GM23338 (cell line): Measurements from ENCODE around the gene FAM227B. TPM values are rescaled to one million over a fixed set of nuclear protein-coding genes. Genes with fewer than 3 reads are reported as not detected.

Source experiments
- ATAC-seq: fragments of 200-7000 bp; cut with Tn5 transposase; 3 replicates; pipeline ENCODE4 v1.9.1; 2020
- DNase-seq: peaks from one replicate; pipeline ENCODE4 v3.0.0-alpha.2; 2015; ENCODE audit warnings: low spot score
- H2AFZ ChIP-seq: fragments of 200-600 bp; sonication (generic); 2 replicates; pipeline ENCODE4 v1.8.0; 2016; ENCODE audit warnings: antibody characterized with exemption, mild to moderate bottlenecking, moderate library complexity
- H3F3A ChIP-seq: fragments of 200-600 bp; sonication (generic); replicated peaks from 2 replicates; pipeline ENCODE4 v1.8.0; 2017; ENCODE audit warnings: antibody characterized with exemption, mixed run types, low read depth
- H3K27ac ChIP-seq: fragments of 200-600 bp; sonication (generic); 2 replicates; pipeline ENCODE4 v1.6.1; 2016; ENCODE audit warnings: low read depth
- H3K27me3 ChIP-seq: fragments of 200-600 bp; sonication (generic); 2 replicates; pipeline ENCODE4 v1.8.0; 2016; ENCODE audit warnings: mild to moderate bottlenecking, mixed run types, moderate library complexity; ENCODE audit not compliant: insufficient read depth
- H3K36me3 ChIP-seq: fragments of 200-600 bp; sonication (generic); 2 replicates; pipeline ENCODE4 v1.8.0; 2016; ENCODE audit warnings: mild to moderate bottlenecking; ENCODE audit not compliant: insufficient read depth
- H3K4me1 ChIP-seq: fragments of 200-600 bp; sonication (generic); 2 replicates; pipeline ENCODE4 v1.8.0; 2016; ENCODE audit warnings: mild to moderate bottlenecking, moderate library complexity; ENCODE audit not compliant: insufficient read depth
- H3K4me2 ChIP-seq: fragments of 200-600 bp; sonication (generic); 2 replicates; pipeline ENCODE4 v1.7.1; 2017; ENCODE audit warnings: mixed run types
- H3K4me3 ChIP-seq: fragments of 200-600 bp; sonication (generic); 2 replicates; pipeline ENCODE4 v1.6.1; 2016; ENCODE audit warnings: mixed run types
- H3K79me2 ChIP-seq: fragments of 200-600 bp; sonication (generic); replicated peaks from 2 replicates; pipeline ENCODE4 v1.8.0; 2017; ENCODE audit warnings: mild to moderate bottlenecking; ENCODE audit not compliant: insufficient read depth
- H3K9me2 ChIP-seq: fragments of 200-600 bp; sonication (generic); 2 replicates; pipeline ENCODE4 v1.8.0; 2017; ENCODE audit not compliant: insufficient read depth
- H4K20me1 ChIP-seq: fragments of 200-600 bp; sonication (generic); replicated peaks from 2 replicates; pipeline ENCODE4 v1.8.0; 2017; ENCODE audit warnings: mild to moderate bottlenecking; ENCODE audit not compliant: insufficient read depth
- H3K27ac Mint-ChIP-seq: 2 replicates; pipeline ENCODE4 v1.8.0; 2020; ENCODE audit warnings: inconsistent platforms, mild to moderate bottlenecking, moderate library complexity, mixed read lengths
- H3K27me3 Mint-ChIP-seq: 3 replicates; pipeline ENCODE4 v1.8.0; 2022; ENCODE audit warnings: low read depth, mild to moderate bottlenecking, moderate library complexity, mixed read lengths, inconsistent platforms; ENCODE audit not compliant: insufficient read depth, poor library complexity
- H3K36me3 Mint-ChIP-seq: 3 replicates; pipeline ENCODE4 v1.8.0; 2021; ENCODE audit warnings: low read depth, mild to moderate bottlenecking, inconsistent platforms, moderate library complexity, mixed read lengths
- H3K4me1 Mint-ChIP-seq: 3 replicates; pipeline ENCODE4 v1.8.0; 2020; ENCODE audit warnings: mild to moderate bottlenecking, inconsistent platforms, mixed read lengths
- H3K4me3 Mint-ChIP-seq: 3 replicates; pipeline ENCODE4 v1.8.0; 2021; ENCODE audit warnings: moderate library complexity, mild to moderate bottlenecking, inconsistent platforms, mixed read lengths
- H3K9me3 Mint-ChIP-seq: 3 replicates; pipeline ENCODE4 v1.8.0; 2020; ENCODE audit warnings: moderate library complexity, mild to moderate bottlenecking, inconsistent platforms, mixed read lengths
- CREB1 ChIP-seq: fragments of 250-450 bp; sonication (Bioruptor Pico); IDR thresholded peaks from 2 replicates; pipeline ENCODE4 v1.5.0; 2020; ENCODE audit warnings: low read depth, mild to moderate bottlenecking, moderate library complexity
- EZH2 ChIP-seq: fragments of 200-600 bp; sonication (generic); IDR thresholded peaks from one replicate; pipeline ENCODE4 v1.8.0; 2017; ENCODE audit warnings: antibody characterized with exemption, mild to moderate bottlenecking, low read depth; ENCODE audit not compliant: unreplicated experiment
- EZH2phosphoT487 ChIP-seq: fragments of 200-600 bp; sonication (generic); IDR thresholded peaks from one replicate; pipeline ENCODE4 v1.8.1; 2018; ENCODE audit warnings: antibody characterized with exemption; ENCODE audit not compliant: unreplicated experiment
- JUNB ChIP-seq: IDR thresholded peaks from one replicate; pipeline ENCODE4 v1.6.1; 2016; ENCODE audit warnings: antibody characterized with exemption; ENCODE audit not compliant: unreplicated experiment
- NANOG ChIP-seq: IDR thresholded peaks from 2 replicates; pipeline ENCODE4 v1.6.1; 2016; ENCODE audit warnings: antibody characterized with exemption, borderline replicate concordance
- POLR2AphosphoS5 ChIP-seq: IDR thresholded peaks from 2 replicates; pipeline ENCODE4 v1.6.1; 2016; ENCODE audit warnings: antibody characterized with exemption, low read depth
- STAT1 ChIP-seq: IDR thresholded peaks from one replicate; pipeline ENCODE4 v1.6.1; 2016; ENCODE audit warnings: antibody characterized with exemption; ENCODE audit not compliant: unreplicated experiment
- ZNF114 ChIP-seq: fragments of 250-450 bp; sonication (Bioruptor Pico); IDR thresholded peaks from 2 replicates; pipeline ENCODE4 v1.5.0; 2020; ENCODE audit warnings: mild to moderate bottlenecking, moderate library complexity
- ZNF331 ChIP-seq: fragments of 250-450 bp; sonication (Bioruptor Pico); IDR thresholded peaks from 2 replicates; pipeline ENCODE4 v1.5.0; 2020; ENCODE audit warnings: low read depth, mild to moderate bottlenecking, moderate library complexity
- ZNF462 ChIP-seq: fragments of 250-450 bp; sonication (Bioruptor Pico); IDR thresholded peaks from 2 replicates; pipeline ENCODE4 v1.5.0; 2020; ENCODE audit warnings: mild to moderate bottlenecking, moderate library complexity
- polyA plus RNA-seq: library from polyadenylated mRNA; unstranded; fragments of >200 nt; fragmentation: Nextera tagmentation; extraction: Ambion mirVana; gene quantifications from 2 replicates; pipeline ENCODE4 v1.2.1, GENCODE V29; 2016
- total RNA-seq: library from RNA; depleted of rRNA; stranded (reverse); fragments of >200 nt; shearing (Covaris generic); gene quantifications from 2 replicates; pipeline ENCODE4 v1.2.3, GENCODE V29; 2014
- TF ChIP-seq, protein P1 (sequence below): IDR thresholded peaks from 2 replicates; pipeline ENCODE4 v1.6.1; 2016; ENCODE audit warnings: antibody characterized with exemption
- TF ChIP-seq, protein P2 (sequence below), 2 experiments: fragments of 200-600 bp in 1 of 2; sonication (generic) in 1 of 2; conservative IDR thresholded peaks; 2 replicates each; pipeline versions ENCODE4 v1.5.1 to v1.6.1; 2016 to 2017; ENCODE audit warnings: antibody characterized with exemption in 2 of 2, low read depth in 2 of 2, mild to moderate bottlenecking in 2 of 2, moderate library complexity in 1 of 2
- TF ChIP-seq, protein P3 (sequence below): IDR thresholded peaks from one replicate; pipeline ENCODE4 v1.6.1; 2018; ENCODE audit warnings: antibody characterized with exemption; ENCODE audit not compliant: unreplicated experiment

FAM227B gene
- total and polyA plus RNA-seq, 2 experiments from 2014 or later, result 2.6 to 10.2 TPM

GRCh38 chr15:49418811-49419210, 201.8 kb downstream of the FAM227B start:
- no peaks in the 10 kb centered on the region for H3K9me2 ChIP-seq
- no peaks in the 10 kb centered on the region for H3K79me2 ChIP-seq
- no peaks in the 10 kb centered on the region for H4K20me1 ChIP-seq
- Mint-ChIP-seq H3K9me3 (no peaks in the 10 kb centered on the region), H3K27ac (no peak overlapping the region), H3K27me3 (peaks cover 3% of the 10 kb centered on the region), H3K4me3 (no peak overlapping the region), H3K4me1 (peaks cover 5% of the 10 kb centered on the region; the same call in 2 of the 3 replicates), H3K36me3 (no peaks in the 10 kb centered on the region)
- ATAC-seq, result no peak
- H3K27ac ChIP-seq, result no peak overlapping the region
- H3F3A ChIP-seq, result no peaks in the 10 kb centered on the region
- peaks cover 11% of the 10 kb centered on the region for H3K4me1 ChIP-seq
- H3K27me3 ChIP-seq, result no peaks in the 10 kb centered on the region
- no peak overlapping the region for H3K4me2 ChIP-seq
- H3K36me3 ChIP-seq, result no peaks in the 10 kb centered on the region
- no peak overlapping the region for H2AFZ ChIP-seq
- DNase-seq, result no peak
- no peak for TF ChIP-seq EZH2phosphoT487
- no peak for TF ChIP-seq EZH2
- TF ChIP-seq, protein P1, sequence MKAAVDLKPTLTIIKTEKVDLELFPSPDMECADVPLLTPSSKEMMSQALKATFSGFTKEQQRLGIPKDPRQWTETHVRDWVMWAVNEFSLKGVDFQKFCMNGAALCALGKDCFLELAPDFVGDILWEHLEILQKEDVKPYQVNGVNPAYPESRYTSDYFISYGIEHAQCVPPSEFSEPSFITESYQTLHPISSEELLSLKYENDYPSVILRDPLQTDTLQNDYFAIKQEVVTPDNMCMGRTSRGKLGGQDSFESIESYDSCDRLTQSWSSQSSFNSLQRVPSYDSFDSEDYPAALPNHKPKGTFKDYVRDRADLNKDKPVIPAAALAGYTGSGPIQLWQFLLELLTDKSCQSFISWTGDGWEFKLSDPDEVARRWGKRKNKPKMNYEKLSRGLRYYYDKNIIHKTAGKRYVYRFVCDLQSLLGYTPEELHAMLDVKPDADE, result no peak
- TF ChIP-seq CREB1 (CRISPR knock-in tag), result no peak
- TF ChIP-seq NANOG, result no peak
- TF ChIP-seq, protein P2, sequence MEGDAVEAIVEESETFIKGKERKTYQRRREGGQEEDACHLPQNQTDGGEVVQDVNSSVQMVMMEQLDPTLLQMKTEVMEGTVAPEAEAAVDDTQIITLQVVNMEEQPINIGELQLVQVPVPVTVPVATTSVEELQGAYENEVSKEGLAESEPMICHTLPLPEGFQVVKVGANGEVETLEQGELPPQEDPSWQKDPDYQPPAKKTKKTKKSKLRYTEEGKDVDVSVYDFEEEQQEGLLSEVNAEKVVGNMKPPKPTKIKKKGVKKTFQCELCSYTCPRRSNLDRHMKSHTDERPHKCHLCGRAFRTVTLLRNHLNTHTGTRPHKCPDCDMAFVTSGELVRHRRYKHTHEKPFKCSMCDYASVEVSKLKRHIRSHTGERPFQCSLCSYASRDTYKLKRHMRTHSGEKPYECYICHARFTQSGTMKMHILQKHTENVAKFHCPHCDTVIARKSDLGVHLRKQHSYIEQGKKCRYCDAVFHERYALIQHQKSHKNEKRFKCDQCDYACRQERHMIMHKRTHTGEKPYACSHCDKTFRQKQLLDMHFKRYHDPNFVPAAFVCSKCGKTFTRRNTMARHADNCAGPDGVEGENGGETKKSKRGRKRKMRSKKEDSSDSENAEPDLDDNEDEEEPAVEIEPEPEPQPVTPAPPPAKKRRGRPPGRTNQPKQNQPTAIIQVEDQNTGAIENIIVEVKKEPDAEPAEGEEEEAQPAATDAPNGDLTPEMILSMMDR (conservative IDR thresholded peaks at IDR 0.05; ENCODE audit: low read depth in 2 of 2), result no peak
- TF ChIP-seq, protein P3, sequence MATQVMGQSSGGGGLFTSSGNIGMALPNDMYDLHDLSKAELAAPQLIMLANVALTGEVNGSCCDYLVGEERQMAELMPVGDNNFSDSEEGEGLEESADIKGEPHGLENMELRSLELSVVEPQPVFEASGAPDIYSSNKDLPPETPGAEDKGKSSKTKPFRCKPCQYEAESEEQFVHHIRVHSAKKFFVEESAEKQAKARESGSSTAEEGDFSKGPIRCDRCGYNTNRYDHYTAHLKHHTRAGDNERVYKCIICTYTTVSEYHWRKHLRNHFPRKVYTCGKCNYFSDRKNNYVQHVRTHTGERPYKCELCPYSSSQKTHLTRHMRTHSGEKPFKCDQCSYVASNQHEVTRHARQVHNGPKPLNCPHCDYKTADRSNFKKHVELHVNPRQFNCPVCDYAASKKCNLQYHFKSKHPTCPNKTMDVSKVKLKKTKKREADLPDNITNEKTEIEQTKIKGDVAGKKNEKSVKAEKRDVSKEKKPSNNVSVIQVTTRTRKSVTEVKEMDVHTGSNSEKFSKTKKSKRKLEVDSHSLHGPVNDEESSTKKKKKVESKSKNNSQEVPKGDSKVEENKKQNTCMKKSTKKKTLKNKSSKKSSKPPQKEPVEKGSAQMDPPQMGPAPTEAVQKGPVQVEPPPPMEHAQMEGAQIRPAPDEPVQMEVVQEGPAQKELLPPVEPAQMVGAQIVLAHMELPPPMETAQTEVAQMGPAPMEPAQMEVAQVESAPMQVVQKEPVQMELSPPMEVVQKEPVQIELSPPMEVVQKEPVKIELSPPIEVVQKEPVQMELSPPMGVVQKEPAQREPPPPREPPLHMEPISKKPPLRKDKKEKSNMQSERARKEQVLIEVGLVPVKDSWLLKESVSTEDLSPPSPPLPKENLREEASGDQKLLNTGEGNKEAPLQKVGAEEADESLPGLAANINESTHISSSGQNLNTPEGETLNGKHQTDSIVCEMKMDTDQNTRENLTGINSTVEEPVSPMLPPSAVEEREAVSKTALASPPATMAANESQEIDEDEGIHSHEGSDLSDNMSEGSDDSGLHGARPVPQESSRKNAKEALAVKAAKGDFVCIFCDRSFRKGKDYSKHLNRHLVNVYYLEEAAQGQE, result no peak
- TF ChIP-seq ZNF462 (CRISPR knock-in tag), result no peak
- no peak for TF ChIP-seq POLR2AphosphoS5
- no peak for TF ChIP-seq JUNB
- no peak for TF ChIP-seq ZNF114
- TF ChIP-seq ZNF331, result no peak
- no peak for TF ChIP-seq STAT1
- no peak overlapping the region for H3K4me3 ChIP-seq
